Bronchial epithelial cell (primary cell): ENCODE data around the gene SLC44A3. TPM values are rescaled to one million over a fixed set of nuclear protein-coding genes. Genes with fewer than 3 reads are reported as not detected.

Experiments used
- DNase-seq: peaks from one replicate; pipeline ENCODE4 v3.0.0-alpha.2; 2010; ENCODE audit warnings: low read depth
- FAIRE-seq: peaks from 2 replicates; lab custom pipeline; 2011; peaks lifted over from hg19 to GRCh38; lab: Jason Lieb, UNC
- H3K27me3 ChIP-seq: 2 replicates; pipeline ENCODE4 v1.5.1; 2011; ENCODE audit warnings: low read length; ENCODE audit not compliant: control insufficient read depth, insufficient read depth
- H3K36me3 ChIP-seq: 2 replicates; pipeline ENCODE4 v1.5.1; 2011; ENCODE audit warnings: low read length; ENCODE audit not compliant: control insufficient read depth, insufficient read depth
- H3K4me3 ChIP-seq: 2 replicates; pipeline ENCODE4 v1.5.1; 2011; ENCODE audit warnings: mild to moderate bottlenecking, low read depth, low read length, control low read depth
- total RNA-seq: library from RNA; depleted of rRNA; stranded (reverse); fragments of >200 nt; gene quantifications from 2 replicates; pipeline ENCODE4 v1.2.1, GENCODE V29; 2014
- TF ChIP-seq, protein P1 (sequence below): IDR thresholded peaks from 2 replicates; pipeline ENCODE4 v1.5.1; 2011; ENCODE audit warnings: mild to moderate bottlenecking, moderate library complexity, low read length, control low read depth, inconsistent platforms; ENCODE audit not compliant: insufficient read depth, severe bottlenecking

The SLC44A3 gene
- total RNA-seq, 1 donor from 2014 or later = 2.4 TPM

GRCh38 chr1:94803106-94803505 lies 17.1 kb upstream of the SLC44A3 start:
- TF ChIP-seq, protein P1, sequence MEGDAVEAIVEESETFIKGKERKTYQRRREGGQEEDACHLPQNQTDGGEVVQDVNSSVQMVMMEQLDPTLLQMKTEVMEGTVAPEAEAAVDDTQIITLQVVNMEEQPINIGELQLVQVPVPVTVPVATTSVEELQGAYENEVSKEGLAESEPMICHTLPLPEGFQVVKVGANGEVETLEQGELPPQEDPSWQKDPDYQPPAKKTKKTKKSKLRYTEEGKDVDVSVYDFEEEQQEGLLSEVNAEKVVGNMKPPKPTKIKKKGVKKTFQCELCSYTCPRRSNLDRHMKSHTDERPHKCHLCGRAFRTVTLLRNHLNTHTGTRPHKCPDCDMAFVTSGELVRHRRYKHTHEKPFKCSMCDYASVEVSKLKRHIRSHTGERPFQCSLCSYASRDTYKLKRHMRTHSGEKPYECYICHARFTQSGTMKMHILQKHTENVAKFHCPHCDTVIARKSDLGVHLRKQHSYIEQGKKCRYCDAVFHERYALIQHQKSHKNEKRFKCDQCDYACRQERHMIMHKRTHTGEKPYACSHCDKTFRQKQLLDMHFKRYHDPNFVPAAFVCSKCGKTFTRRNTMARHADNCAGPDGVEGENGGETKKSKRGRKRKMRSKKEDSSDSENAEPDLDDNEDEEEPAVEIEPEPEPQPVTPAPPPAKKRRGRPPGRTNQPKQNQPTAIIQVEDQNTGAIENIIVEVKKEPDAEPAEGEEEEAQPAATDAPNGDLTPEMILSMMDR = no peak
- no peaks in the 10 kb centered on the region for H3K36me3 ChIP-seq
- no peak overlapping the region for H3K4me3 ChIP-seq
- DNase-seq (no peak), FAIRE-seq (no peak)
- no peaks in the 10 kb centered on the region for H3K27me3 ChIP-seq

- Histone ChIP-seq H3K4me3 (no peak overlapping the region), H3K27me3 (no peaks in the 10 kb centered on the region), H3K36me3 (no peaks in the 10 kb centered on the region)
- FAIRE-seq (no peak), DNase-seq (no peak)
- TF ChIP-seq, protein P1 = no peak
Measured at GRCh38 chr1:94803517-94804441, 16.4 kb upstream of the SLC44A3 start.

GRCh38 chr1:94804442-94804837 lies 15.7 kb upstream of the SLC44A3 start:
- Histone ChIP-seq H3K27me3 (no peaks in the 10 kb centered on the region), H3K36me3 (no peaks in the 10 kb centered on the region), H3K4me3 (no peak overlapping the region)
- DNase-seq (no peak), FAIRE-seq (no peak)
- TF ChIP-seq, protein P1 = no peak

- DNase-seq = peak; percentile 52
- FAIRE-seq = no peak
Measured at GRCh38 chr1:94805912-94806311, 14.2 kb upstream of the SLC44A3 start.

DNA sequence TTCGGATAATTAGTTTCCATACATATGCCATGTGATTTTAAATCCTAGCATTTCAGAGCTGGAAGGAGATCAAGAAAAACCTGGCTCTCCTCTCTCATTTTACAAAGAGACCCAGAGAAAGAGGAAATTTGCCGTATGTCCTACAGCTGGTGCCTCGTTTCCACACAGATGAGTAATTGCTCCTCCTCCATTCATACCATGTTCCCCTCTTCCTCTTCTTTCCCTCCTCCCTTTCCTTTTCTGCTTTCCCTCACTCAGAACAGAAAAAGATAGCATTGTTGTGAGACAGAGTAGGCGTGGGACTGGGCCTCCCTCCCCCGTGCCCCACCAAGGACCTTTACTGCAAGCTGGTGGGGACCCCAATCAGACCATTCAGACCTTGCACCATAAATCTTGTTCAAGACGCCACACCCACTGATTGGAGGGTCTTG lies 13.7 kb upstream of the SLC44A3 start:
- FAIRE-seq (no peak), DNase-seq (no peak)
- TF ChIP-seq, protein P1 = no peak
- Histone ChIP-seq H3K36me3 (no peaks in the 10 kb centered on the region), H3K4me3 (no peak overlapping the region), H3K27me3 (no peaks in the 10 kb centered on the region)

More at GRCh38 chr1:94805912-94806311, 14.2 kb upstream of the SLC44A3 start:
- Histone ChIP-seq H3K27me3 (no peaks in the 10 kb centered on the region), H3K4me3 (no peak overlapping the region), H3K36me3 (no peaks in the 10 kb centered on the region)
- TF ChIP-seq, protein P1 = peak; percentile 84
